GM10266 (cell line): ENCODE measurements around the gene JTB.

Experiments
- DNase-seq: peaks from one replicate; pipeline ENCODE4 v3.0.0; 2012; ENCODE audit errors: extremely low spot score
- TF ChIP-seq, protein P1 (sequence below): IDR thresholded peaks from 2 replicates; pipeline ENCODE4 v1.5.1; 2012; ENCODE audit warnings: mild to moderate bottlenecking, low read depth; ENCODE audit not compliant: control insufficient read depth, insufficient read depth; ENCODE audit errors: missing control alignments

Gene JTB

DNA sequence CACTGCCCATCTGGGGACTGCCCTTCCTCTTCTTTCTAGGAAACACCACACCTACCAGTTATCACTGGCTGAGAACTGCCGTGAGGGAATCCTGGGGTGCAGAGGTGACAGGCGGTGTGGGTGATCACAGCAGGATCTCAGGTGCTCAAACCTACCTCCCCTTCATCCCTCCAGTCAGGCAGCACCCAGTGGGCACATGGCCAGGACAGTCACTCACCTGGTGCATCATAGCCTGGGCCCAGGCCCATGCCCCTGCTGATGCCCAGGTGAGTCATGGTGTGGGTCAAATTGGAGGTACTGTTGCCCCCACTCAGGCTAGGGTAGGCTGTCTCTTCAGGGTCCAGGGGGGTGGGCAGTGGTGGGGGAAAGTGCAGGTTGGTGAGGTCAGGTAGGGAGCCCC lies 25.7 kb downstream of the JTB start:
- TF ChIP-seq, protein P1, sequence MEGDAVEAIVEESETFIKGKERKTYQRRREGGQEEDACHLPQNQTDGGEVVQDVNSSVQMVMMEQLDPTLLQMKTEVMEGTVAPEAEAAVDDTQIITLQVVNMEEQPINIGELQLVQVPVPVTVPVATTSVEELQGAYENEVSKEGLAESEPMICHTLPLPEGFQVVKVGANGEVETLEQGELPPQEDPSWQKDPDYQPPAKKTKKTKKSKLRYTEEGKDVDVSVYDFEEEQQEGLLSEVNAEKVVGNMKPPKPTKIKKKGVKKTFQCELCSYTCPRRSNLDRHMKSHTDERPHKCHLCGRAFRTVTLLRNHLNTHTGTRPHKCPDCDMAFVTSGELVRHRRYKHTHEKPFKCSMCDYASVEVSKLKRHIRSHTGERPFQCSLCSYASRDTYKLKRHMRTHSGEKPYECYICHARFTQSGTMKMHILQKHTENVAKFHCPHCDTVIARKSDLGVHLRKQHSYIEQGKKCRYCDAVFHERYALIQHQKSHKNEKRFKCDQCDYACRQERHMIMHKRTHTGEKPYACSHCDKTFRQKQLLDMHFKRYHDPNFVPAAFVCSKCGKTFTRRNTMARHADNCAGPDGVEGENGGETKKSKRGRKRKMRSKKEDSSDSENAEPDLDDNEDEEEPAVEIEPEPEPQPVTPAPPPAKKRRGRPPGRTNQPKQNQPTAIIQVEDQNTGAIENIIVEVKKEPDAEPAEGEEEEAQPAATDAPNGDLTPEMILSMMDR, result no peak

DNA sequence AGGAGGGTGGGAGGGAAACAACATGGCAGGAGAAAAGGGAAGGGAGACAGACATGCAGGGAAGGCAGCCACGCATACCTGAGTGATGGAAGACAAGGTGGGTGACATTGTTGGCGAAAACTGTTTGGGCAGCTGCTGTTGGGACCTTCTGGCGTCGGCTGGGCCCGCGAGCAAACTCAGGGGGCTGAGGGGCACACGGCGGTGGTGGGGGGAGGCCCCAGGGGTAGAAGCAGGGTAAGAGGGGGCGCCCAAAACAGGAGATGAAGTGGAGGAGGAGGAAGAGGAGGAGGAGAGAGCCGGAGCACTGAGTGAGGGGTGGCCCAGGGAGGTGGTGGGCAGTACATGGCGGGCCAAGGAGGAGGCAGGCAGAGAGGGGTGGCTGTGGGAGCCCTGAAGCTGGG lies 26.3 kb downstream of the JTB start:
- DNase-seq, result no peak
- TF ChIP-seq, protein P1, result no peak

More for the DNA sequence above, 25.7 kb downstream of the JTB start:
- no peak for DNase-seq

DNA sequence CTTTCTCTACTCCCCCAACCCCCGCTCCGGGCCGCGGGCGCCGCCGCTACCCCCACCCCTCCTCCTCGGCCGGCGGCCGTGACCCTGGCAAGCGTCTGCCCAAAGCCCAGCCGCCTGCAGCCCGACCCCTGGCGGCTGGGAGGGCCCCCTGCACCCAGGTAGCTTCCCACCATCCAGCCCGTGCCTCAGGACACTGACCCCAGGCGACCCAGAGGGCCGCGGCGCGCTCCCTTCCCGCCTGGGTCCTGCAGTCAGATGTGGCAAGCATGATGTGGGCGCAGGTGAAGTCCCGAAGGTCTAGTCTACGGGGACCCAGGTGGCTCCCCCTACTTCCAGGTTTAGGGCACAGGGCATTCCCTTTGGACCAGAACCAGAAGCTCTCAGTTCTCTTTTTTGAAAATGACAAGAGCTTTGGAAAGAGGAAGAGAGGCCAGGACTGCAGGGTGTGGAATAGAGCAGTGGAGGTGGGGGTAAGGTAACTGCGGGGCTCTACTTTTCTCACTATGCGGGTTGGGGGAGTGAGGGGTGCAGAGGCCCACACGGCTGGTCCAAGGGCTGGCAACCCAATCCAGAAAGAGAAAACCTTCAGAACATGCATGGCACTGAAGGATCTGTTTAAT lies 30.7 kb downstream of the JTB start, which contains the start of gene DENND4B:
Gene DENND4B, minus strand, starts transcription at position 97 of the 620 bp plus-strand sequence. CDS start 2,344 bp downstream, outside the sequence.
- DNase-seq, result peak; percentile 96
- TF ChIP-seq, protein P1, result peak; percentile 97

DNA sequence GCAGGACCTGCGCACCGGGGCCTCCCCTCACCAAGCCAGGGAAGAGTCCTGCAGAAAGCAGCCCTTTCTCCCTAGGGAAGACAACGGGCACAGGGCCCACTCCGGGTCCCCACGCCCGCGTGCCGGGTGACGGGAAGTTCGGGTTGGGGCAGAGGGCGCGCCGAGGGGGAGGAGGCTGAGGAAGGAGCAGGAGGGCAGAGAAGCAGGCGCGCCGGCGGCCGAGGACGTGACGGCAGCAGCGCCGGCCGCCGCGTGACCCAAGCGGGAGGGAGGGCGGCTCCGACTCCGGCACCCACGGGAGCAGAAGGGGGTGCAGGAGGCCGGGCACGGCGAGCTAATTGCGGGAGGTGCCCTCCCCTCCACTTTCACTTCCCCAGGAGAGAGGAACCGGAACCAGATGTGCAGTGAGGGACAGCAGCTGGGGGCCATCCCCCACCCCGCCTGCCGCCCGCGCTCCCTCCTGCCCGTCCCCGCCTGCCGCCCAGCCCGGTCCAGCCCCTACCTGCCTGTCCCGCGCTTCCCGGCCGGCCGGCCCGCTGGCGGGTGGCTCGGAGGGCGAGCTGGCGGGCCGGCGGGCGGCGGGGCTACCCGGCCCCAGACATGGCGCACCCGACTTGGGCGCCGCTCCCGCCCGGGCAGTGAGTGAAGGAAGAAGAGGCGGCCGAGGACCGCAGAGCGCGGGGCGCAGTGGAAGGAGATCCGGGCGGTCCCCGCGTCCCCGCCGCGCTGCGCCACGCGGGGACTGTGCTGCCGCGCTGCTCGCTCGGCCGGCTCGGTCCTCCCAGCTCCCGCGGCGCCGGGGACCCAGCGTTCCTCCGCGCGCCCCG lies 31.5 kb downstream of the JTB start:
- DNase-seq, result peak; percentile 94
- TF ChIP-seq, protein P1, result no peak

DNA sequence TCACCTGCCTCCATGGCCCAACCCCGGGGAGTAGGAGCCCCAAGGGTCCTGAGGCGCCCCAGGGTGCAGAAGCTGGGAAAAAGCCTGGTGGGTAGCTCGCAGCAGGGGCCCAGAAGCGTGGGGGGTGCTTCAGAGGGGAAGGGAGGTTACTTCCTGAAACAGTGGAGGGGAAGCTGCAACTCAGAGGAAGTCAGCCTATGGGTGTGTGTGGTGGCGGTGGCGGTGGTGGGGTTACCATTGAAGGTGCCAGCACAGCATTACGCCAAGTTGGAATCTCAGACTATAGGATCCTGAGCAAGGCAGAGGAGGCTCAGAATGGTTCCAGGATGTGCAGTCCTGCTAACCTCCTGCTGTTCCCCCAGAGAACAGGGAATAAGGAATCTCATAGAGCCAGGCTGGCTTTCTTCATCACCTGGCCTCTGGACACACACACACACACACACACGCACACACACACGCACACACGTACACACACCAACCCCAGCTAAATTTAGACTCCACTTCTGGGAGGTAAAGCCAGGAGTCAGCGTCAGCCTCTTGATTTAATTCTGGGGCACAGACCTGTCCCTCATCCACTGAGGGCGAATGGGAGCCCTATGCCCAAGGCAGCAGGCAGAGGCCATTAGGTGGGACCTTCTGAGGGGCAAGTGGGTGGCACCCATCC lies 32.2 kb downstream of the JTB start:
- TF ChIP-seq, protein P1, result no peak
- peak; percentile 85 for DNase-seq

DNA sequence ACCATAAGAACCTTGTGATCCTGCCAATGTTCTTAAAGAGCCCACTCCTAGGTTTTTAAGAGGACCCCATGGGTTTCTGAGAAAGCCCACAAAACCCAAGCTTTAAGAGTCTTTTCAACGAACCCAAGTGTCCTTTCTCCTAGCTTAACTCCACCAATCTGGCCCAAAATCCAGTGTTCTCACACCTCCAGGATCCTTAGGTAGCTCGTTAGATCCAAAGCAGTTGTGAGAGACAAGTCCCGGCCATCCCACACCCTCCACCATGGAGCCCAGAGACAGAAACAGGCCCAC lies 32.7 kb downstream of the JTB start:
- DNase-seq, result no peak
- TF ChIP-seq, protein P1, result no peak
